HG02798 (cell line): ENCODE results near the gene LPIN3.

Experiments
- ATAC-seq: cut with Tn5 transposase; IDR thresholded peaks from one replicate; pipeline ENCODE4 v1.9.1; 2021; ENCODE audit warnings: mild to moderate bottlenecking; ENCODE audit not compliant: unreplicated experiment, poor library complexity

The LPIN3 gene

GRCh38 chr20:41364236-41364855 lies 23.7 kb downstream of the LPIN3 start:
- no peak for ATAC-seq

- no peak for ATAC-seq
Observed at GRCh38 chr20:41364967-41365765, 24.5 kb downstream of the LPIN3 start.

GRCh38 chr20:41365777-41366545 lies 25.3 kb downstream of the LPIN3 start:
- no peak for ATAC-seq

DNA sequence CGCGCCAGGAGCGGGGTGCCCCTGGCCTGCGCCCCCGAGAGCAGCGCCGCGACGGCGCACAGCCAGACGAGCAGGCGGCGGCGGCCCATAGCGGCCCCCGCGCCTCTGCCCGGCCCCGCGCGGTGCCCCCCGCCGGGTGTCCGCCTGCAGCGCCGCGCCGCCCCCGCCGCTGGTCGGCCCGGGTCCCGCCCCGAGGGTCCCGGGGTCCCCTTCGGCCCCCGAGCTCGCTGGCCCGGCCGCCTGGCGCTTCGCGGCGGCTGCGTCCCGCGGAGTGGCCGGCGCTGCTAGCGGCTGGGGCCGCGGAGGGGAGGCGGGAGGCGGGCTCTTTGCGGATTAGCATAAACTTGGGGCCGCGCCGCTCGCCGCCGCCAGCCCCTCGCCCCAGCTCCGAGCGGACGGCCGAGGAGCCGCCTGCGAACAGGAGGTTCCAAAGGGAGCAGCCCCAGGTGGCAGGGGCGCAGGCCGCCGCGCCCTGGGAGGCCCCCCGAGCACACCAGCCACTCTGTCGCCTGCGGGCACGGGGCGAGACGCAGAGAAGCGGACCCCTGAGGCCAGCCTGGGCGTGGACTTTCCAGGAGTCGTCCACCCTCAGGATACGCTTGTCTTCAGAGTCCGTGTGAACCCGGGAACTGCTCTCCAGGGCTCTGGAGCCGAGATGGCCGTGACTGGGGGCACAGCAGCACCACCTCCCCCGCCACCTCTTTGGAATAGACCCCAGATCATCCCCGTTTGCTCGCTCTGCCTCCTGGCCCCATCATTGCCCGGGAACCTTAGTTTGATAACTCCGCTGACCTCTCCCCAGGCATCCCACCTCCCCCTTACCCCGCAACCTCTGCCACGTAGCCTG lies 26.1 kb downstream of the LPIN3 start, which contains the start of gene EMILIN3:
EMILIN3 (minus strand) TSS at position 273 of the 847 bp plus-strand sequence; CDS start at position 89, 184 bp downstream.
- ATAC-seq: no peak

DNA sequence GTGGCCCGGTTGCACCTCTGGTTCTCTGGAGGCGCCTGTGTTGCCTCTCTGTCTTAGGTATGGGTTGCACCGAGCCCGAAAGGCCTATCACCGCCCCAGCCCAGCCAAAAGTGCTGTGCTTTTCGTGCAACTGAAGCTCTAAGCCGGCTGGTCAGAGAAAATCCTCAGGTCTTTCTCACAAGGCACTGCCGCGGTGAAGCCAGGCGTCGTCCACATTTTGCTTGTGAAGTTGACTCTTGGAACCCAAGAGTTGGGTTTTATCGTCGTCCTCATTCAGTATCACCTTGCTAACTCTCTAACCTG lies 26.7 kb downstream of the LPIN3 start:
- no peak for ATAC-seq

DNA sequence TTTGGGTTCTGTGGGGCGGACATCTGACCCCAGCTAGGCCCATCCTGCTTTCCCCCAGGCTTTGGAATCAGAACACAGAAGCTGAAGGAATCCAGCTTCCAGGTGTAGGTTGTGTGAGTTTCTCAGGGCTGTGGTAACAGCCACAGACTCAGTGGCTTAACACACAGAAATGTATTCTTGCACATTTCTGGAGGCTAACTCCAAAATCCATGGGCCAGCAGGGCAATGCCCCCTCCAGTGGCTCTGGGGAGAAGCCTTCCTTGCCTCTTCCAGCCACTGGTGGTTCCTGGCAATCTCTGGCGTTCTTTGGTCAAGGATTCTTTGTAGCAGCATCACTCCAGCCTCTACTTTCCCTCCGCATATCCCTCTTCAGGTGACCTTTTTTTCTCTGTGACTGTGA lies 27.3 kb downstream of the LPIN3 start:
- ATAC-seq: no peak

GRCh38 chr20:41369673-41370072 lies 29.1 kb downstream of the LPIN3 start:
- no peak for ATAC-seq

DNA sequence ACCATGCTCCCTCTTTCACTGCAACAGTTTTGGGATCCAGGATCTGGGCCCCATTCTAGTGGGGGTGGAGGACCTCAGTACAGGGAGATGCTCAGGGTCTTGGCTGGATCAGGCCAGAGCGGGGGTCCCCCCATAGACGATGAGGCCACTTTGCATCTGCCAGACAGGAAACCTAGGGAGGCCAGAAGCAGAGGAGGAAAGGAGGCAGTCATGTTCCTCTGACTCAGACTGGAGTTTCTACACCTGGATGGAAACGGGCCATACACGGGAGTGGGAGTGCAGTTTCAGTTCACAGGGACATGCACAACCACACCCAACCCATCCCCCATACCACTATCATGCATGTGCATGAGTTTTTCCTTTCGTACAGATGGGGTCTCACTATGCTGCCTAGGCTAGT lies 29.6 kb downstream of the LPIN3 start:
- no peak for ATAC-seq

- no peak for ATAC-seq
Observed at GRCh38 chr20:41371371-41371770, 30.8 kb downstream of the LPIN3 start.

DNA sequence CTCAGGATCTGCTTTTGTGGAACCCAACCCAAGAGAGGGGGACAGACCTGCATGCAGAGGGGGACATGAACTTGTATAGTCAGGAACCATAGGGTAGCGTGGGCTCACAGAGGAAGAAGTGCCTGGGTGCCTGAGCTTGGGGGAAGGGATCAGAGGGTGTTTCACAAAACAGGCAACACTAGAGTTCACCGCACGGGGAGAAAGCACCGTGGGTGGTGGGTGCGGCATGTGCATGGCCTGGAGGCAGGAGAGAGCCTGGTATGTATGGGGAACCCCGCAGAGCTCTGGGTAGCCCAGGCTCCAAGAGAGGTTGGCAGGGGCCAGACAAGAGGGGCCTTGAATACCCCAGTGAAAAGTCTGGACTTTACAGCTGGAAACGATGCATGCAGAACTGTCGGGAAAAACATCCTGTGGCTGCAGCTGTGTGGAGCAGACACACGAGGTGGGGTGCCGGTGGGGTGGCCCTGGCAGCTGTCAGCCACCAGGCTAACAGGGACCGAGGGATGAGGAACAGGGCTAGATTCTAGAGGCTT lies 32.7 kb downstream of the LPIN3 start:
- ATAC-seq: no peak

- no peak for ATAC-seq
Observed at GRCh38 chr20:41373931-41374920, 33.6 kb downstream of the LPIN3 start.

GRCh38 chr20:41375846-41376245 lies 35.2 kb downstream of the LPIN3 start:
- ATAC-seq: no peak

DNA sequence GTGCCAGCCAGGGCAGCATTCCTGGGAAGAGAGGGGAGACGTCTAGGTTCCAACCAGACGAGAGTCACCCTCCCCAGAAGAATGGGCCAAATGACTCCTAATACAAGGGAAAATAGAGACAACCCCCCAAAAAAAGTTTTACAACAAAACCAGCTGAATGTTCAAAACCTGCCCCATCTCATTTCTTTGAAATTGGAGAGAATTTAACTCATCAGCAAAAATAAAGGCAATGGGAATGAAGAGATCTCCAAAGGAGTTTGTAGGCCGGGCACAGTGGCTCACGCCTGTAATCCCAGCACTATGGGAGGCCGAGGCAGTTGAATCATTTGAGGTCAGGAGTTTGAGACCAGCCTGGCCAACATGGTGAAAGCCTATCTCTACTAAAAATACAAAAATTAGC lies 35.7 kb downstream of the LPIN3 start:
- ATAC-seq: no peak

GRCh38 chr20:41377275-41377674 lies 36.7 kb downstream of the LPIN3 start:
- ATAC-seq: no peak

DNA sequence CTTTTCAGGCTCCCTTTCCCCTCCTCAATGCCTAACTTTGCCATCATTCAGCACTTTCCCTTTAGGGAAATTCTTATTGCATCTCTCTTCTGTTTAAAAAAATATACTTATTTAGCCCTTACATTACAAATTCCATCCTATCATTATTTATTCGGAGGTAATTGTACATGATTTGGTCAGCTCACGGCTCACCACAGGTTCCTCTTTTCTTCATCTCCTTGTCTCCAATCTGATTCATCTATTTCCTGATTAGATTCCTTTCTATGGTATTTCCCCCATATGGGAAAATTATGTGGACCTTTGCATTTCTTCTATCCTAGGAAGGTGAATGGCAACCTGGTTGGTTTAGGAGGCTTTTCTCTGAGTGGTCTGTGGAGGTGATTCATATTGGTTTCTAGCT lies 38.9 kb downstream of the LPIN3 start:
- ATAC-seq: no peak

- no peak for ATAC-seq
Observed at GRCh38 chr20:41380551-41381193, 40.1 kb downstream of the LPIN3 start.

GRCh38 chr20:41382791-41383305 lies 42.2 kb downstream of the LPIN3 start:
- no peak for ATAC-seq
